ENCODE data around the gene PRPF18.

The PRPF18 gene

DNA sequence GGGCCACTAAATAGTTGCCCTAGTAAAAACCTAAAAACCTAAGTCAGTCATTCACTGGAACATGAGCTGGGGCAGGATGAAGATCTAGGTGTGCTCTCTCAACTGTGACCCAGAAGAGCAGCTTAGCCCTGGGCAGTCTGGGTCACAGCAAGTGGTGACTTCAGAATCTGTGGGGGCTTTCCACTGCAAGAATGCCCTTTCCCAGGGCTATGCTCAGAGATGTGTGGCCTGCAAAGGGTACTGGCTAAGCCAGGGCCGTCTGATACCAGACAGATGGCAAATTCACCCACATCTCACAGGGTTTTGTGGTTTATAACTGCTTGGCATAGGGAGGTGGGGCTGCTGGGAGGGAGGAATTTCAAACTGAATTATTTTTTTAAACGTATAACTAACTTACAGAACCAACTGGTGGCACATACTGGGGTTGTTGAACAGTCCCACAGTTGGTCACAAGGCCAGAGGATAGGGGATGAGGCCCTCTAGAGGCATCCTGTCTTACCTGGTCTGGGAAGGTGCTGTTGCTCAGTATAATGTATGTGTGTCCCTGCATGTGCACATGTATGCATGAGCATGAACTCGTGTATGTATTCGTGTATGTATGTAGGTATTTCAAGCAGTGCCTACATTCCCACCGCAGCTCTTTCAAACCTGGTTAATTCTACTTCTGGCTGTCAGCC, 63.2 kb downstream of the PRPF18 start:
- DNase-seq (ENCODE audit: low read depth): no peak
- no peak overlapping the region for H3K4me3 ChIP-seq (ENCODE audit: low read depth, low read length)
- TF ChIP-seq, protein P1, sequence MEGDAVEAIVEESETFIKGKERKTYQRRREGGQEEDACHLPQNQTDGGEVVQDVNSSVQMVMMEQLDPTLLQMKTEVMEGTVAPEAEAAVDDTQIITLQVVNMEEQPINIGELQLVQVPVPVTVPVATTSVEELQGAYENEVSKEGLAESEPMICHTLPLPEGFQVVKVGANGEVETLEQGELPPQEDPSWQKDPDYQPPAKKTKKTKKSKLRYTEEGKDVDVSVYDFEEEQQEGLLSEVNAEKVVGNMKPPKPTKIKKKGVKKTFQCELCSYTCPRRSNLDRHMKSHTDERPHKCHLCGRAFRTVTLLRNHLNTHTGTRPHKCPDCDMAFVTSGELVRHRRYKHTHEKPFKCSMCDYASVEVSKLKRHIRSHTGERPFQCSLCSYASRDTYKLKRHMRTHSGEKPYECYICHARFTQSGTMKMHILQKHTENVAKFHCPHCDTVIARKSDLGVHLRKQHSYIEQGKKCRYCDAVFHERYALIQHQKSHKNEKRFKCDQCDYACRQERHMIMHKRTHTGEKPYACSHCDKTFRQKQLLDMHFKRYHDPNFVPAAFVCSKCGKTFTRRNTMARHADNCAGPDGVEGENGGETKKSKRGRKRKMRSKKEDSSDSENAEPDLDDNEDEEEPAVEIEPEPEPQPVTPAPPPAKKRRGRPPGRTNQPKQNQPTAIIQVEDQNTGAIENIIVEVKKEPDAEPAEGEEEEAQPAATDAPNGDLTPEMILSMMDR (IDR thresholded peaks at IDR 0.05; ENCODE audit: low read depth, low read length, missing control alignments): no peak

DNA sequence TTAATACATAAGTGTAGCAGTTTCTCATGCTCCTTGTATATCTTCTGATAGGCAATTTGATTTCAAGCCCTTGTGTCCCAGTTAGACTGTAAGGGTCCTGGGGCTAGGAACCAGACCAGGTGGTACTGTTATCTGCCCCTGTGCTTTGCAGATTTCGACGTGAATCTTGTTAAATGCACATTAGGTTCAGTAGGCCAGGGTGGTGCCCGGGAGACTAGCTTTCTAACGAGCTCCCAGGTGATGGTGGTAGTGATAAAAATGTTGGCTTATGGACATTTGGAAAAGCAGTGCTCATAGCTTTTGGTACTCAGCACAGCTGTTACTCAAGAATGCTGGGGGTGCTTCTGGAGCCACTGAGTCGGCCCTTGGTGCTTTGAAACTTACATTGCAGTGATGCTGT, 64.2 kb downstream of the PRPF18 start:
- TF ChIP-seq, protein P1 (IDR thresholded peaks at IDR 0.05; ENCODE audit: low read depth, low read length, missing control alignments): no peak
- H3K4me3 ChIP-seq (ENCODE audit: low read depth, low read length): no peak overlapping the region
- no peak for DNase-seq (ENCODE audit: low read depth)

GRCh38 chr10:13651969-13652720, 65.4 kb downstream of the PRPF18 start:
- TF ChIP-seq, protein P1 (IDR thresholded peaks at IDR 0.05; ENCODE audit: low read depth, low read length, missing control alignments): no peak
- DNase-seq (ENCODE audit: low read depth): no peak
- H3K4me3 ChIP-seq (ENCODE audit: low read depth, low read length): no peak overlapping the region

- no peak overlapping the region for H3K4me3 ChIP-seq (ENCODE audit: low read depth, low read length)
- no peak for DNase-seq (ENCODE audit: low read depth)
- TF ChIP-seq, protein P1 (IDR thresholded peaks at IDR 0.05; ENCODE audit: low read depth, low read length, missing control alignments): no peak
These were observed 66.1 kb downstream of the PRPF18 start for GRCh38 chr10:13652860-13653259.

- TF ChIP-seq, protein P1 (IDR thresholded peaks at IDR 0.05; ENCODE audit: low read depth, low read length, missing control alignments): no peak
- no peak overlapping the region for H3K4me3 ChIP-seq (ENCODE audit: low read depth, low read length)
- DNase-seq (ENCODE audit: low read depth): no peak
These were observed 67.5 kb downstream of the PRPF18 start for GRCh38 chr10:13654118-13654830.

- TF ChIP-seq, protein P1 (IDR thresholded peaks at IDR 0.05; ENCODE audit: low read depth, low read length, missing control alignments): no peak
- DNase-seq (ENCODE audit: low read depth): no peak
- no peak overlapping the region for H3K4me3 ChIP-seq (ENCODE audit: low read depth, low read length)
These were observed 68.1 kb downstream of the PRPF18 start for GRCh38 chr10:13654846-13655245.

Data from GM12864 (cell line).